RWPE2 (cell line): Measurements from ENCODE around the gene GRM8.

ENCODE experiments used
- ATAC-seq: fragments of 200-7000 bp; cut with Tn5 transposase; 3 replicates; pipeline ENCODE4 v1.9.1; 2021; ENCODE audit warnings: low read depth
- DNase-seq: peaks from one replicate; pipeline ENCODE4 v3.0.0-alpha.2; 2020; ENCODE audit warnings: low spot score
- H3K27ac ChIP-seq: fragments of 450-650 bp; 2 replicates; pipeline ENCODE4 v1.5.1; 2017; ENCODE audit warnings: mild to moderate bottlenecking; ENCODE audit not compliant: poor library complexity, severe bottlenecking
- H3K27me3 ChIP-seq: fragments of 250-450 bp; sonication (Bioruptor Pico); 2 replicates; pipeline ENCODE4 v1.5.1; 2021; ENCODE audit warnings: mild to moderate bottlenecking, moderate library complexity; ENCODE audit not compliant: insufficient read depth, poor library complexity, severe bottlenecking
- H3K36me3 ChIP-seq: fragments of 250-450 bp; sonication (Bioruptor Pico); 2 replicates; pipeline ENCODE4 v1.5.1; 2020; ENCODE audit warnings: low read depth, mild to moderate bottlenecking, moderate library complexity
- H3K4me1 ChIP-seq: fragments of 250-450 bp; sonication (Bioruptor Pico); 2 replicates; pipeline ENCODE4 v1.5.1; 2021; ENCODE audit warnings: mild to moderate bottlenecking, moderate library complexity; ENCODE audit not compliant: insufficient read depth, poor library complexity, severe bottlenecking
- H3K4me3 ChIP-seq: fragments of 250-450 bp; sonication (Bioruptor Pico); 2 replicates; pipeline ENCODE4 v1.5.1; 2021; ENCODE audit warnings: mild to moderate bottlenecking, moderate library complexity; ENCODE audit not compliant: severe bottlenecking
- H3K9me3 ChIP-seq: fragments of 250-450 bp; sonication (Bioruptor Pico); 2 replicates; pipeline ENCODE4 v1.5.1; 2021; ENCODE audit warnings: mild to moderate bottlenecking, moderate library complexity; ENCODE audit not compliant: severe bottlenecking
- TF ChIP-seq, protein P1 (sequence below): fragments of 450-650 bp; IDR thresholded peaks from one replicate; pipeline ENCODE4 v1.5.1; 2017; ENCODE audit warnings: mild to moderate bottlenecking, moderate library complexity; ENCODE audit not compliant: poor library complexity, severe bottlenecking

The GRM8 gene

DNA sequence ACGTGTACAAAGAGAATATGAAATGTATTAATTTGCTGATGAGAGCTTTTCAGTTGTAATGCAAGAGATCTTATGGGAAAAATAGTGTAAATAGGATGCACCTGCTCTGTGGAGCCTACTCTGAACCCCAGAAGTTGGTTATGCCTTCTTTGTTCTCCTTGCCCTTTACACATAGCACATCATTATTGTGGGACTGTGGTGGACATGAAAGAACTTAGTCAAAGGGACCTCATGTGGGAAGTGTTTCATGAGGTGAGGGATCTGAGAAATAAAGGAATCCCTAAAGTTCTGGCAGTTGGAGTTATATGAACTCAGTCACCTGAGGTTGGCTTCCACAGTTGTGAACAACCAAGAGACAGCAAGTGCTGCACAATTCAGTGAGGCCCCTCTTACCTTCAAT lies 66.1 kb downstream of the GRM8 start:
- no peaks in the 10 kb centered on the region for H3K36me3 ChIP-seq
- TF ChIP-seq, protein P1, sequence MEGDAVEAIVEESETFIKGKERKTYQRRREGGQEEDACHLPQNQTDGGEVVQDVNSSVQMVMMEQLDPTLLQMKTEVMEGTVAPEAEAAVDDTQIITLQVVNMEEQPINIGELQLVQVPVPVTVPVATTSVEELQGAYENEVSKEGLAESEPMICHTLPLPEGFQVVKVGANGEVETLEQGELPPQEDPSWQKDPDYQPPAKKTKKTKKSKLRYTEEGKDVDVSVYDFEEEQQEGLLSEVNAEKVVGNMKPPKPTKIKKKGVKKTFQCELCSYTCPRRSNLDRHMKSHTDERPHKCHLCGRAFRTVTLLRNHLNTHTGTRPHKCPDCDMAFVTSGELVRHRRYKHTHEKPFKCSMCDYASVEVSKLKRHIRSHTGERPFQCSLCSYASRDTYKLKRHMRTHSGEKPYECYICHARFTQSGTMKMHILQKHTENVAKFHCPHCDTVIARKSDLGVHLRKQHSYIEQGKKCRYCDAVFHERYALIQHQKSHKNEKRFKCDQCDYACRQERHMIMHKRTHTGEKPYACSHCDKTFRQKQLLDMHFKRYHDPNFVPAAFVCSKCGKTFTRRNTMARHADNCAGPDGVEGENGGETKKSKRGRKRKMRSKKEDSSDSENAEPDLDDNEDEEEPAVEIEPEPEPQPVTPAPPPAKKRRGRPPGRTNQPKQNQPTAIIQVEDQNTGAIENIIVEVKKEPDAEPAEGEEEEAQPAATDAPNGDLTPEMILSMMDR = no peak
- peaks cover 5% of the 10 kb centered on the region for H3K27me3 ChIP-seq
- no peak overlapping the region for H3K4me3 ChIP-seq
- no peaks in the 10 kb centered on the region for H3K4me1 ChIP-seq
- ATAC-seq (no peak), DNase-seq (no peak)
- H3K27ac ChIP-seq = no peak overlapping the region
- no peaks in the 10 kb centered on the region for H3K9me3 ChIP-seq

DNA sequence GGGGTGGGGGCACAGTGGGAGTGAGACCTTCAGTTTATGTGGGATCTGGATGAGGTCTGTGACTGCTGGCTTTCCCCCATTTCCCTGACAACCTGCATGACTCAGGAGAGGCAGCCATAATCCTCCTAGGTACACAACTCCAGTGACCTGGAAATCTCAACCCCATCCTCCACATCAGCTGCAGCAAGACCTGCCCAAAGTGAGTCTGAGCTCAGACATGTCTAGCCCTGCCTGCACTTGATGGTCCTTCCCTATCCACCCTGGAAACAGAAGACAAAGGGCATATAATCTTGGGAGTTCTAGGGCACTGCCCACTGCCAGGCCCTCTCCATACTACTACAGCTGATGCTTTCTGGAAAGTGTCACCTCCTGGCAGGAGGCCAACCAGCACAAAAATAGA lies 75.6 kb downstream of the GRM8 start:
- Histone ChIP-seq H3K9me3 (no peaks in the 10 kb centered on the region), H3K4me1 (no peaks in the 10 kb centered on the region), H3K36me3 (no peaks in the 10 kb centered on the region), H3K27ac (no peak overlapping the region), H3K27me3 (no peaks in the 10 kb centered on the region), H3K4me3 (no peak overlapping the region)
- ATAC-seq = no peak
- DNase-seq = no peak
- TF ChIP-seq, protein P1 = no peak

DNA sequence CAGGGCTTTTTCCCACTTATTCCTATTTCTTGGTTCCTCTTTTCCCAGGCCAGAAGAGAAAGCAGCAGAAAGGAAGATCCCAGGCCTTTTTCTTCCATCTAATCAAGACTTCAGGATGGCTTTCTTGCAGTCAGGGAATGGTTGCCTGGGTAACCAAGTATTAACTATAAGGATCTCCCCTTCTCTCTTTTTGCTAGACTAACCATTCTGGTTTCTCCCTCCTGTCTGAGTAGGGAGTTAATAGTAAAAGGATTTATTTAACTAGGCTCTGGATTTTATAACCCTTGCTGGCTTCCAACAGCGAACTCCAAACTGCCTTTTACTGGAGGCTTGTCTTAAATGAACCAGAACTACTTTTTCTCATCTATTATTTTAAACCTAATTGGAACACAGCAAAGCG lies 90.4 kb downstream of the GRM8 start:
- Histone ChIP-seq H3K4me1 (no peaks in the 10 kb centered on the region), H3K4me3 (no peak overlapping the region), H3K9me3 (no peaks in the 10 kb centered on the region), H3K27ac (no peak overlapping the region), H3K36me3 (no peaks in the 10 kb centered on the region), H3K27me3 (no peaks in the 10 kb centered on the region)
- TF ChIP-seq, protein P1 = no peak
- ATAC-seq = no peak
- no peak for DNase-seq

DNA sequence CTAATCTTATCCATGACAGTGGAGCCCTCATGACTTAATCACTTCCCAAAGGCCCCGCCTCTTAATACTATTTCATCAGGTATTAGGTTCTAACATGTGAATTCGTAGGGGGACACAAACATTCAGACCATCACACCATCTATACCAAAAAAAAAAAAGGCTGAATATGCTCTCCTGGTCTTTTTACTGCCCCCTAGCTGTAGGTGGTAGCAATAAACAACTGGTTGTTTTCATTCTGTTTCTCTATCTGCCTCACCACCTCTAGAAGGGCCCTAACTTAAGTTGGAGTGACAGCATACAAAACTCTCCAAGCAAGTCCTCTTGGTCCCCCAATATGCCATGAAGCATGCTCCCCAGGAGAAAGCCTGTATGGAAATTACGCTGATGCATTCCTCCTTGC lies 94.1 kb downstream of the GRM8 start:
- Histone ChIP-seq H3K27me3 (no peaks in the 10 kb centered on the region), H3K4me1 (no peaks in the 10 kb centered on the region), H3K36me3 (no peaks in the 10 kb centered on the region), H3K27ac (no peak overlapping the region), H3K9me3 (no peaks in the 10 kb centered on the region), H3K4me3 (no peak overlapping the region)
- ATAC-seq = no peak
- DNase-seq = no peak
- TF ChIP-seq, protein P1 = peak; percentile 18

DNA sequence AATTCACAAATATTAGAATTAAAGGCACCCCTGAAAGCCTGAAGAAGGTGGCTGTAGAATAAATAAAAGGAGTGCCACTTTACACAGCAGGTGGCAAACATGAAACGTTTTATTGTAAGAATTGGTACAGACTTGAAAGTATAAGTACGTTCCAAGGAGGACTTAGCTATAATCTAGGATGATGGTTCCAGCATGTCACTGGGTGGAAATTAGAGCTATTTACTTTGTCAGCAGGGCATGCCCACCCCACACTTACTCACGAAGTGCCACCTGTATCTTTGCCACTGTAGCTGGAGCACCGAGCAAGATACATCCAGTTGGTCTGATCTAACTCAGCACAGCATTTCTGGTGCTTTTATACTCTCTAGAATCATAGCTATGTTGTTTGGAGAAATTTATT lies 97.8 kb downstream of the GRM8 start:
- TF ChIP-seq, protein P1 = no peak
- H3K36me3 ChIP-seq = no peaks in the 10 kb centered on the region
- no peak overlapping the region for H3K27ac ChIP-seq
- H3K4me1 ChIP-seq = no peaks in the 10 kb centered on the region
- H3K4me3 ChIP-seq = no peak overlapping the region
- no peak for ATAC-seq
- DNase-seq = no peak
- H3K27me3 ChIP-seq = no peaks in the 10 kb centered on the region
- H3K9me3 ChIP-seq = no peaks in the 10 kb centered on the region
